ENCODE results near the gene CFB.
A peak's percentile ranks its signal among the peaks of the same experiment; 100 is the strongest.
"Not testable (repeated sequence)": the region's sequence is repeated elsewhere in the genome, so short reads cannot be mapped to it uniquely, and the experiment has no call there.

The CFB gene

DNA sequence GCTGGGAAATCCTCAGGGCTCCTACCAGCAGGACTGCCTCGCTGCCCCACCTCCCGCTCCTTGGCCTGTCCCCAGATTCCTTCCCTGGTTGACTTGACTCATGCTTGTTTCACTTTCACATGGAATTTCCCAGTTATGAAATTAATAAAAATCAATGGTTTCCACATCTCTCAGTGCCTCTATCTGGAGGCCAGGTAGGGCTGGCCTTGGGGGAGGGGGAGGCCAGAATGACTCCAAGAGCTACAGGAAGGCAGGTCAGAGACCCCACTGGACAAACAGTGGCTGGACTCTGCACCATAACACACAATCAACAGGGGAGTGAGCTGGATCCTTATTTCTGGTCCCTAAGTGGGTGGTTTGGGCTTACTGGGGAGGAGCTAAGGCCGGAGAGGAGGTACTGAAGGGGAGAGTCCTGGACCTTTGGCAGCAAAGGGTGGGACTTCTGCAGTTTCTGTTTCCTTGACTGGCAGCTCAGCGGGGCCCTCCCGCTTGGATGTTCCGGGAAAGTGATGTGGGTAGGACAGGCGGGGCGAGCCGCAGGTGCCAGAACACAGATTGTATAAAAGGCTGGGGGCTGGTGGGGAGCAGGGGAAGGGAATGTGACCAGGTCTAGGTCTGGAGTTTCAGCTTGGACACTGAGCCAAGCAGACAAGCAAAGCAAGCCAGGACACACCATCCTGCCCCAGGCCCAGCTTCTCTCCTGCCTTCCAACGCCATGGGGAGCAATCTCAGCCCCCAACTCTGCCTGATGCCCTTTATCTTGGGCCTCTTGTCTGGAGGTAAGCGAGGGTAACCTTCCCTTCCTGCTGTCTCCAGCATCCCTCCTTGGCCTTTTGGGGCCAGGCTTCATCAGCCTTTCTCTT, at the start of gene CFB:
CFB (plus strand) TSS at position 589 of the 863 bp plus-strand sequence; CDS start at position 716, 127 bp downstream.
- Histone ChIP-seq H3K4me3 (peak within 1 kb of the TSS in 3 of 7 experiments; percentile 0 to 26 (median 23)), H3K27ac (peak within 1 kb of the TSS in 20 of 21 experiments; percentile 25 to 92 (median 83))

DNA sequence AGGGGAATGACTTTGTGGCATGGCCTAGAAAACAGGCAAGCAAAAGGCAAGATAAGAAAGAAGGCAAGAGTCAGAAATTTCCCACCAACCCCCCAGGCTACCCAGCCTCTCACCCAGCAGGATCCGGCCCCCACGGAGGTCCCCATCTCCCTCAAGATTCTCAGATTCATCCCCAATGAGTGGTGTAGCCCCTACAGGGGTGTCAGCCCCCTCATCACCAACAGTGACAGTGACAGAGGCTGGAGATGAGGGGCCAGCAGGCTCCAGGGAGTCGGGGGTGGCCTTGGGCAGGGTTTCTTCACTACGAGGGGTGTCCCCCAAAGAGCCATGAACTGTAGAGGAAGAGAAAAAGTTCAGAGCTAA, 49.4 kb upstream of the CFB start:
- Histone ChIP-seq H3K4me3 (peak overlapping the region; percentile 67 to 96 (median 93)), H3K27ac (peak overlapping the region in 20 of 21 experiments; percentile 36 to 94 (median 84))

DNA sequence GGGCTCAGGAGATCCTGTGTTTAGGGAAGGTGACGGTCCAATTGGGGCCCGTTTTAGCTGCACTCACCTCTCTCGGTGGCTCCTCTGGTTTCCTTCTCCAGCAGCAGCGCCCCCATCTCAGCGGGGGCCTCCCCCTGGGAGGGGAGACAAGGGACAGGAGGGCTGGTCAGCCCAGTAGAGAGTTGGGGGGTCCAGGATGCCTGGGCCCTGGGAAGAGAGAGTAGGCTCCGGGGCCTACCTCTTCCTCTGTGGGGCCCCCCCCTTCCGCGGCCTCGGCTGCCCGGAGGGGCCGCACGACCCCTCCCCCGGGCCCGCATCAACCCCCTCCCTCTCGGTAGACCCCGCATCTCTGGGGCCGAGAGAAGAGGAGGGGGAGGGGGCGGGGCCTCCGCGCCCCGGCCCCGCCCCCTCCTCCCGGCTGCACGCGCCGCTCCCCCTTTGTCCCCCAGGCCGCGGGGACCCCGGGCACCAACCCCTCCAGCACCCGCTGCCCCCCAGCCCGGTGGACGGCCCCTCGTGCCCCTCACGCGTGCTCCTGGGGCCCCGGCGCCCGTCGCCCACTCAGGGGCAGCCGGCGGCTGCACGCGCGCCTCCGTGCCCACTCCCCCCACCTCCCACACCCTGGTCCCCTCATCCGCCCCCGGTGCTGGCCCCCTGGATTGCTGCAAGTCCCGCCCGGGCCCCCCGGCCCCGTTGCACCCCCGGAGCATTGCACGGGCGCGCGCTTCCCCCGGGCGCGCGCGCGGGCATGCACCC, 48.9 kb upstream of the CFB start:
- peak overlapping the region; percentile 36 to 94 (median 83) for H3K27ac ChIP-seq
- peak overlapping the region; percentile 67 to 96 (median 93) for H3K4me3 ChIP-seq

DNA sequence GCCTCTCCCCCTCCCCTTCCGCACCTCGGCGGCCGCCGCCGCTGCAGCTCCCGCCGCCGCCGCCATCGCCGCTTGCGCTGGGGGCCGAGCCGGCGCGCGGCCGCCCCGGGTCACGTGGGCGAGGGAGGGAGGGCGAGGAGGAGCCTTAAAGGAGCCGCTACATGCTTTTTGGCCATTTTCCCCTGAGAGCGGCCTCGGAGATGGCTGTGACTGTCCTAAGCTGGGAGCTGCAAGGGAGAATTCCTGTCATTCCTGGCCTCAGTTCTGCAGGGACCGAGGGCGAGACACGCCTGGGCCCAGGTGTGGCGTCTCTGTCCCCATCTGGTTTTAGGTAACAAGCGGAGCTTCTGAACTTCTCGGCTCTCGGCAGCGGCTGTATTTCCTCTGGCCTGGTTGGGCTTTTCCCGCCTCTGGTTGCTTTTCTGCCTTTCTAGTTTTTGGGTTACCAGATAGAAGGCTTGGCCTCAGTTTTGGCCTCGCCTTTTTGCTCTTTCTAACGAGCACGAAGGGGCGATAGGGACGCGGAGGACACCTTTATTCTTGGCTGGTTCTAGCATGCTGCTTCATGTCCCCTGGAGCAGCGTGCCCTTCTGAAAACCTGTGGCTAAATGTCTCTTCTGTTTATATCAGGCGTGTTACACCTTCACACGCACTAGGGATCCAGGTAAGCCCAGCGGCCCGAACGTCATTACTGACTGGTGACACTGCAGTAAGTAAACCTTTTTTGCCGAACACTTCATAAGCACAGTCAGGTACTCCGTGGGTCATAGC, 48.1 kb upstream of the CFB start, which contains the start of gene EHMT2:
EHMT2 (minus strand) TSS at position 87 of the 771 bp plus-strand sequence; CDS start at position 66, 21 bp downstream.
- peak within 1 kb of the TSS; percentile 67 to 96 (median 93) for H3K4me3 ChIP-seq
- peak within 1 kb of the TSS; percentile 48 to 94 (median 84) for H3K27ac ChIP-seq

DNA sequence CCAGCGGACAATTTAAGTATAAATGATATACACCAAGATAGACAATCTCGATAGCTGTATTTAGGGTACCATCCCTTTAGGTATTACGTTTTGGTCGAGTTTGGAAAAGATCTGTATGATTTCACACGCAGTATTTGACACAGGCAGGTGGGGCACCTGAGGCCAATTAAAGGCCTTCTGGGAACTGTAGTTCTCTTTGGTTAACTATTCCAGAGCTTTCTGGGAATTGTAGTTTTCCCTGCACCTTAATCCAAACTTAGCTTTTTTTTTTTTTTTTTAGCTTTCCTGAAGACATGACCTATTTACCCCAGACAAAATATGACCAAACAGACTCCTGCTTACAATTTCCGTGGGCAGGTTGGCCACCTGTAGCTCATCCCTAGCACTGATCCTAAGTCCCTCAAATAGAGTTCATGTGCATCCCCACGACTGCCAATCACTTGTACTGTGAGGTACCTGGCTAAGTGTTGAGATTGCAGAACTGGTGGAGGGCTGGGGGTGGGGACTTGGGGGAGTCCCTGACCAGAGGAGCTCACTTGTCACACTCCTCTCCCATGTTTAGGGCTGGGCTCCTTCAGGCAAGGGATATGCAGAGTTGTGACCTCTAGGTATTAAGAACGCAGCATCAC, 47.4 kb upstream of the CFB start:
- peak overlapping the region in 20 of 21 experiments; percentile 2 to 94 (median 84) for H3K27ac ChIP-seq
- H3K4me3 ChIP-seq: peak overlapping the region; percentile 67 to 96 (median 93)

DNA sequence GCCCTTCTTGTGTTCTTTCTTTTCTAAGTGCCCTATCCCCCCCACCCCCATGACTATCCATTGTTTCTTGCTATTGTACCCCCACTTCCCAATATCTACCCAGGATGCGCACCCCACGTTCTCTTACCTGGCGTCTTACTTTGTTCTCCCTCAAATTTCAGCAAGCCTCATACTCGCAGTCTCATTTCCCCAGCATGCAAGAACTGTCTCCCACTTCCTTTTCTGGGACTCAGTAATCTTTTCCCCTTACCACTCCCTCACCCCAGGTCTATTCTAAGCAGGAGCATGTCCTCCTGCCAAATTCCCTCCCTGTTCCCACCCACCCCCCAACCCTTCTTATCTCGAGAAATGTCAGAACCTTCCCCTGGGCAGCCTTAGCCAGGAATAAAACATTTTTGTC, 46.7 kb upstream of the CFB start:
- Histone ChIP-seq H3K27ac (no peak overlapping the region), H3K4me3 (no peak overlapping the region)

DNA sequence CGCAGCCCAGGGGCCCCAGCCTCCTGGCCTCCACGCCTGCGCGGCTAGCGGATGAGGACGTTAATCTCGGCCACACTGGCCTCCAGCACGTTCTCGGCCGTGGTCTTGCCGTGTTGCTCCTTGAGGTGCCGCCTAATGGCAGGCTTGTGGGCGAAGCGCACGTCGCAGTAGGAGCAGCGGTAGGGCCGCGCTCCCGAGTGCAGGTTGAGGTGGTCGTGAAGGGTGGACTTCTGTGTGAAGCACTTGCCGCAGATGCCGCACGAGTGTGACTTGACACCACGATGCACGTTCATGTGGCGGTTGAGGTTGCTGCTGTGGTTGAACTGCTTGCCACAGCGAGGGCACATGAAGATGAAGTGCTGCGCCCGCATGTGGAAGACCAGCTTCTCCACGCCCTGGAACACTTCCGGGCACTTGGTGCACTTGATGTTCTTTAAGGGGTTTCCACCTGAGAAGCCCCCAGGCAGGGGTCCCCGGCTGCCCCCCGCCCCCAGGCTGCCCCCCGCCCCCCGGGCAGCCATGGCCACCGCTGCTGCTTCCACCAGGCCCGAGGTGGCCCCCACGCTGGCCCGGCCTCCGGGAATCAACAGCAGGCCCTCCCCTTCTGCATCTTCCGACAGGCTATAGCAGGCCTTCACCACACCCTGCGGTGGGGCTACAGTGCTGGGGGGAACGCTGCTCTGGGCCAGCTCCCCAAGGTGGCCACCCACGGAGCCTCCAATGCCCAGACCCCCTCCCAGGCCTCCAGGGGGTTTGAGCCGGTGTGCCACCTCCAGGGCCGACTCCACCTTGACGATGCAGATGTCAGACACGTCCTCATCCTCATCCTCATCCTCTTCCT, 45.8 kb upstream of the CFB start:
- Histone ChIP-seq H3K27ac (peak overlapping the region in 2 of 21 experiments; percentile 17 to 37), H3K4me3 (no peak overlapping the region)

DNA sequence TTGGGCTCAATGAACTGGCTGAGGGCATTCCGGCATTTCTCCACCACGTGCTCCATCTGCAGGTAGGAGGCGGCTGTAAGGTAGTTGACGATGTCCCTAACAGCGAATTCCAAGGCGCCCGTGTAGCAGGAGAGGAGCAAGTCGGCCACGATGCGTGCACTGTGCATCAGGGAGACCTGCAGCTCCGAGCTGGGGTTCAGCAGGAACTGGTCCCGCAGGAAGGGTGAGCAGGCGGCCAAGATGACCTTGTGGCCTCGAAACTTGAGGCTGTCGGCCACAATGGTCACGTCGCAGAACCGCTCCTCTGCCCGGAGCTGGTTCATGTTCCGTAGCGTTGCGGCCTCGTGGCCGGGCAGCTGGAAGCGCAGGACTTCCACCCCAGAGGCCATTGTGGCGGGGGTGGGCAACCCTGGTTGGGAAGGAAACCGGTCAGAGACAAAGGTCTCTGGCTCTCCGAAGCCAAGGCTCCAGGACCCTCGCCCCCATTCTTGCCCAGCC, 44.9 kb upstream of the CFB start:
- Histone ChIP-seq H3K4me3 (peak overlapping the region; percentile 45 to 67 (median 57)), H3K27ac (peak overlapping the region in 17 of 21 experiments; percentile 37 to 91 (median 80))

DNA sequence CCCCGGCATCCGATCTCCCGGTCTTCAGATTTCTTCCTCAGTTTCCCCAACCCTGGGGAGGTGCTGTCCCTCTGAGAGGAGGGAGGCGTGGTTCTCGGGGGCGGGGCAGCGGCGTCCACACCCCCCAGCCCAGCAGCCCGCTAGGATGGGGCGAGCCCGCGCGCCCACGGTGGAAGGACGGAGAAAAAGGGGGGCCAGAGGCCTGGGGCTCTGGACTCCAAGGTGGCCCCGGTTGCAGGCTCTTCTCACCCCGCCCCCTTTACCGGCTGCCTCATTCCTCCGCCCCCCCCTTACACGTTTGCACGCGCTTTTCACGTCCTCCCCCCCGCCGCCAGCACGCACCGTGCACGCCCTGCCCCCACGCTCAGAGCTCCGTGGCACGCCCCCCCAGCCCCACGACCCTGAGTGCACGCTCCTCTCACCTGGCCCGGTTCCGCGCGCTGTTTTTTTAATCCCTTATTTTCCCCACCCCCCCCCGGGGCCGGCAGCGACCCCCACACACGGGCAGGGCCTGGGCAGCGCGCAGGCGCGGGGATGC, 44.4 kb upstream of the CFB start:
- Histone ChIP-seq H3K27ac (peak overlapping the region in 19 of 21 experiments; percentile 37 to 91 (median 76)), H3K4me3 (peak overlapping the region; percentile 45 to 67 (median 57))

DNA sequence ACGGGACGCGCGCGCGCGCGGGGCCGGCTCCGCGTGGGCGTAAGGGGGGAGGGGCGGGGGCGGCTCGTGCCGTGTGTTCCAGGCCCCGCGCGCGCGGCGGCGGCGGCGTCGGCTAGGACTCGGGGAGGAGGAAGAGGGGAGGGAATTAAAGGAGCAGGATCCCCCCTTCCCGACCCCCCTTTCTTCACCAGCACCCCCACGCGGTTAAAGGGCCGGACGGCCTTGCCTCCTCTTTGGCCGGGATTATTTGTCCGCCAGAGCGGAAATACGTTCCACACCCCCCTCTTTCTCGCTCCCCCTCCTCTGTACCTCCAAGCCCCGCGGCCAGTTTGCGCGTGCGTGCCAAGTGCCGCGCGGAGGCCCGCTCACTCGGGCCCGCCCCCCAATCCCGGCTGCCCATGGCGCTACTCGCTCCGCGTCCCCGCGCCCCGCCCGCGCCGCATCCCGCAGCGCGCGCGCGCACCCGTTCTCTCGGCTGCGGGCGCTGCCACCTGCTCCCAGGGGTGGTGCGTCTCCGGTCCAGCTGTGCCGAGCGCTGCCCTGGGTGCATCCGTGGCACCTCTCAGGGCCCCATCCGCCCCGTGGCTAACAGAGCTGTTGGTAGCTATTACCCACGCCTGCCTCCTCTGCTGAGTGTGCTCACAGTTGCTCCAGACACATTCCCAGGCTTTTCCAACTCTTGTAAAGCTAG, 43.8 kb upstream of the CFB start, which contains the start of gene ZBTB12:
ZBTB12 (minus strand) TSS at position 134 of the 691 bp plus-strand sequence. CDS start 781 bp downstream, outside the sequence.
- peak within 1 kb of the TSS; percentile 45 to 67 (median 57) for H3K4me3 ChIP-seq
- peak within 1 kb of the TSS; percentile 19 to 91 (median 75) for H3K27ac ChIP-seq

DNA sequence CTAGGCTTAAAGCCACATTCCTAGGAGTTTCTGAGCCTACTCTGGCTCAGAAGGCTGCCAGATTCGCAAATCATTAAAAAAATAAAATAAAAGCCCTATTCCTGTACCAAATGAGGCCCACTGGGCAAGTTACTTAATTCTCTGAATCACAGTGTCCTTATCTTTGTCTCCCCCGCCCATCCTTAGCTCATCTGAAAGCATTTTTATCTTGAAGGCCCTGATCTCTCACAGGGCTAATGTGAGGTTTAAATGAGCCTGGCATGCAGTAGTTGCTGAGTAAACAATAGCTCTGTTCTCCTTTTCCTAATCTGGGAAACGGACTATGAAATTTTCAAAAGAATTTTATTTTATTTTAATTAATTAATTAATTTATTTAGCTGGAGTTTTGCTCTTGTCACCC, 41.9 kb upstream of the CFB start:
- H3K4me3 ChIP-seq: no peak overlapping the region
- H3K27ac ChIP-seq: no peak overlapping the region

DNA sequence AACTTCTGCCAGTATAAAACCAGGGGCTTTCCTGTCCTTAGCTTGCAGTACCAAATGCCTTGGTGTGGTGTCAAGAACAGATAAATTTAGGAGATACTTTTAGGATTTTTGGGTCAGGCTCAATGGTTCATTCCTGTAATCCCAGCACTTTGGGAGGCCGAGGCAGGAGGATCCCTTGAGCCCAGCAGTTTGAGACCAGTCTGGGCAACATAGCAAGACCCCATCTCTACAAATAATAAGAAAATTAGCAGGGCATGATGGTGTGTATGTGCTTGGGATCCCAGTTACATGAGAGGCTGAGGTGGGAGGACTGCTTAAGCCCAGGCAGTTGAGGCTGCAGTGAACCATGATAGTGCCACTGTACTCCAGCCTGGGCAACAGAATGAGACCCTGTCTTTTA, 40.9 kb upstream of the CFB start:
- H3K4me3 ChIP-seq: no peak overlapping the region
- no peak overlapping the region for H3K27ac ChIP-seq

DNA sequence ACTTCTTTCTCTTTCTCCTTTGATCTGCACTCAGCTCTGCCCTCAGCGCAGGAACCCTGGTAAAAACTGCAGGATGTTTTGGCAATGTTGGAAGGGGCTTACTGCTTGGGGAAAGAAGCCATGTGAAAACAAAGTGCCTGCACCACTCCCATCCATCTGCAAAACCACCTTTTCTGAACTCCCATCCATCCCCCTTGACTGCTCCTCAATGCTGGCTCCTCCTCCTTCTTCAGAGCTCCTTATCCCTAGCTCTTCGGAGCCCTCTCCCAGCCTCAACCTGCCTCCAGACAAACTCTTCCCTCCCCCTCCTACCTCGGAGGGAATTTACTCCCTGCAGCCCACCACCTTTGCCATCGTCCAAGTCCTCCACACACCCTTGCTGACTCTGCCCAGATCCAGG, 39.8 kb upstream of the CFB start:
- no peak overlapping the region for H3K27ac ChIP-seq
- H3K4me3 ChIP-seq: no peak overlapping the region

DNA sequence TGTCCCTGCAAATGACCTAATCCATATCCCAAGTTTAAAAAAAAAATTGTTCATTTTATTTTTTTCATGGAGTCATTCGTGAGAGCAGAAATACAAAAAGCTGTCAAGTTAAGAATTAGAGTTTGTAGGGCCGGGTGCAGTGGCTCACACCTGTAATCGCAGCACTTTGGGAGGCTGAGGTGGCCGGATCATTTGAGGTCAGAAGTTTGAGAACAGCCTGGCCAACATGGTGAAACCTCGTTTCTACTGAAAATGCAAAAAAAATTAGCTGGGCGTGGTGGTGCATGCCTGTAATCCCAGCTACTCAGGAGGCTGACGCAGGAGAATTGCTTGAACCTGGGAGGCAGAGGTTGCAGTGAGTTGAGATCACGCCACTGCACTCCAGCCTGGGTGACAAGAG, 39.2 kb upstream of the CFB start:
- H3K27ac ChIP-seq, H3K4me3 ChIP-seq: not testable (repeated sequence)

DNA sequence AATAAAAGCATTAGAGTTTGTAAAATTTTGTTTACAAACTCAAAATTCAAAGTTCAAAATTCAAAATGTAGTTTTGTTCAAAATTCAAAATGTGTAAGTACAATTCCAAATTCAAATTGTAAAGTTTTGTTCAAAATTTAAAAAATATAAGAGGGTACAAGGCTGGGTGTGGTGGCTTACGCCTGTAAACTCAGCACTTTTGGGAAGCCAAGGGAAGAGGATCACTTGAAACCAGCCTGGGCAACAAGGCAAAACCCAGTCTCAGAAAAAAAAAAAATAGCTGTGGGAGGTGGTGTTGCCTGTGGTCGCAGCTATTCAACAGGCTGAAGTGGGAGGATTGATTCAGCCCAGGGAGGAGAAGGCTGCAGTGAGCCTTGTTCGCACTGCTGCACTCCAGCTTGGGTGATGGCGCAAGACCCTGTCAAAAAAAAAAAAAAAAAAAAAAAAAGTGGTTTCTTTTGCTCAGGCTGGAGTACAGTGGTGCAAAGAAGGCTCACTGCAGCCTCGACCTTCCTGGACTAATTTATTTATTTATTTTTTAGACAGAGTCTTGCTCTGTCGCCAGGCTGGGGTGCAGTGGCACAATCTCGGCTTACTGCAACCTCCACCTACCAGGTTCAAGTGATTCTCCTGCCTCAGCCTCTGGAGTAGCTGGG, 38.6 kb upstream of the CFB start:
- H3K27ac ChIP-seq: no peak overlapping the region
- H3K4me3 ChIP-seq: no peak overlapping the region

DNA sequence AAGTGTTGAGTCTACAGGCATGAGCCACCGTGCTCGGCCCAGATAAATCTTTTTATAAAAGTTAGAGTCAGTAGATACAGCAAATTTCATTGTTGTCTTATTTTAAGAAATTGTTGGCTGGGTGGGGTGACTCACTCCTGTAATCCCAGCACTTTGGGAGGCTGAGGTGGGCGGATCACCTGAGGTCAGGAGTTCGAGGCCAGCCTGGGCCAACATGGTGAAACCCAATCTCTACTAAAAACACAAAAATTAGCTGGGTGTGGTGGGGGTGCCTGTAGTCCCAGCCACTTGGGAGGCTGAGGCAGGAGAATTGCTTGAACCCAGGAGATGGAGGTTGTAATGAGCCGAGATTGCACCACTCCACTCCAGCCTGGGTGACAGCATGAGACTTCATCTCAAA, 37.6 kb upstream of the CFB start:
- H3K27ac ChIP-seq, H3K4me3 ChIP-seq: not testable (repeated sequence)

DNA sequence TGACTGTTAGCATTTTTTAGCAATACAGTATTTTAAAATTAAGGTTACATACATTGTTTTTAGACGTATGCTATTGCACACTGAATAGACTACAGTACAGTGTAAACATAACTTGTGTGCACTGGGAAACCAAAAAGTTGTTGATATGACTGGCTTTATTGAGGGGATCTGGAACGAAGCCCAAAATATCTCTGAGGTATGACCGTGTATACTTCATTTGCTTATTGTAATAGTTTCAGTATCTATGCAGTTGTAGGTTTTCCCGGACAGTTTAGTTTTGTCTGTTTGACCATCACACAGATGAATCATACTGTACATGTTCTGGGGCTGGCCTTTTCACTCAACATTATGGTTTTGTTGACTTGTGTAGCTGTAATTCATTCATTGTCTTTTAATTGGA, 37.1 kb upstream of the CFB start:
- Histone ChIP-seq H3K4me3 (no peak overlapping the region), H3K27ac (no peak overlapping the region)

Data from skin epidermis (tissue), 12 donors.